IPS-18c (cell line): ENCODE results near the gene BTG2.
"Not testable (repeated sequence)": the region's sequence is repeated elsewhere in the genome, so short reads cannot be mapped to it uniquely, and the experiment has no call there.

Source experiments
- H3K4me3 ChIP-seq: 2 replicates; pipeline ENCODE4 v1.7.0; 2013; ENCODE audit warnings: low read depth, mild to moderate bottlenecking, low read length, moderate library complexity; ENCODE audit not compliant: insufficient read depth
- H3K9me3 ChIP-seq: one replicate; pipeline ENCODE4 v1.6.1; 2013; ENCODE audit warnings: mild to moderate bottlenecking, low read length, moderate library complexity; ENCODE audit not compliant: control insufficient read depth, insufficient read depth

The BTG2 gene

GRCh38 chr1:203287109-203287893, 18.0 kb upstream of the BTG2 start:
- H3K4me3 ChIP-seq = 0 out of 2 replicates have a peak overlapping the region, but pooled peaks have one; percentile 4

GRCh38 chr1:203287898-203288297, 17.4 kb upstream of the BTG2 start:
- H3K9me3 ChIP-seq = peaks cover 6% of the 10 kb centered on the region
- H3K4me3 ChIP-seq = no peak overlapping the region

More at GRCh38 chr1:203287109-203287893, 18.0 kb upstream of the BTG2 start:
- H3K9me3 ChIP-seq = peaks cover 6% of the 10 kb centered on the region

GRCh38 chr1:203288400-203288799, 16.9 kb upstream of the BTG2 start:
- Histone ChIP-seq H3K9me3 (peaks cover 6% of the 10 kb centered on the region), H3K4me3 (no peak overlapping the region)

- H3K4me3 ChIP-seq = no peak overlapping the region
- peaks cover 6% of the 10 kb centered on the region for H3K9me3 ChIP-seq
These were observed 15.9 kb upstream of the BTG2 start for GRCh38 chr1:203289281-203289981.

GRCh38 chr1:203289982-203290260, 15.4 kb upstream of the BTG2 start:
- H3K4me3 ChIP-seq = no peak overlapping the region; the same call in 1 of the 2 replicates
- peaks cover 6% of the 10 kb centered on the region for H3K9me3 ChIP-seq

- Histone ChIP-seq H3K4me3 (peak overlapping the region; percentile 30; the same call in 1 of the 2 replicates), H3K9me3 (peaks cover 6% of the 10 kb centered on the region)
These were observed 14.8 kb upstream of the BTG2 start for GRCh38 chr1:203290261-203291089.

GRCh38 chr1:203291201-203292096, 13.9 kb upstream of the BTG2 start:
- Histone ChIP-seq H3K4me3 (no peak overlapping the region), H3K9me3 (peaks cover 6% of the 10 kb centered on the region)

- Histone ChIP-seq H3K4me3 (no peak overlapping the region), H3K9me3 (peaks cover 4% of the 10 kb centered on the region)
These were observed 9.5 kb upstream of the BTG2 start for GRCh38 chr1:203295796-203296195.

- Histone ChIP-seq H3K4me3 (no peak overlapping the region), H3K9me3 (peaks cover 4% of the 10 kb centered on the region)
These were observed 8.8 kb upstream of the BTG2 start for GRCh38 chr1:203296460-203297073.

- Histone ChIP-seq H3K4me3 (no peak overlapping the region), H3K9me3 (no peaks in the 10 kb centered on the region)
These were observed 6.2 kb upstream of the BTG2 start for GRCh38 chr1:203299169-203299568.

GRCh38 chr1:203299719-203300429, 5.4 kb upstream of the BTG2 start:
- H3K4me3 ChIP-seq, H3K9me3 ChIP-seq: not testable (repeated sequence)

GRCh38 chr1:203300441-203301330, 4.6 kb upstream of the BTG2 start:
- Histone ChIP-seq H3K9me3 (no peaks in the 10 kb centered on the region), H3K4me3 (no peak overlapping the region)

- H3K4me3 ChIP-seq = no peak overlapping the region
- no peaks in the 10 kb centered on the region for H3K9me3 ChIP-seq
These were observed 4.0 kb upstream of the BTG2 start for GRCh38 chr1:203301331-203301668.

GRCh38 chr1:203302456-203302855, 2.9 kb upstream of the BTG2 start:
- no peak overlapping the region for H3K4me3 ChIP-seq
- H3K9me3 ChIP-seq = no peaks in the 10 kb centered on the region

- H3K9me3 ChIP-seq = no peaks in the 10 kb centered on the region
- H3K4me3 ChIP-seq = no peak overlapping the region
These were observed 2.4 kb upstream of the BTG2 start for GRCh38 chr1:203302894-203303293.
